Nephron (organoid): ENCODE results near the gene SF3B3.

Experiments used
- H3K27ac Mint-ChIP-seq, 3 experiments: 2 replicates each; pipeline ENCODE4 v1.8.0; 2020; ENCODE audit warnings: mixed read lengths in 3 of 3, mild to moderate bottlenecking in 2 of 3, moderate library complexity in 1 of 3
- H3K27me3 Mint-ChIP-seq: 2 replicates; pipeline ENCODE4 v1.8.0; 2021; ENCODE audit warnings: low read depth, mild to moderate bottlenecking, moderate library complexity, mixed read lengths
- H3K36me3 Mint-ChIP-seq: 2 replicates; pipeline ENCODE4 v1.8.0; 2020; ENCODE audit warnings: low read depth, mixed read lengths
- H3K4me1 Mint-ChIP-seq: 2 replicates; pipeline ENCODE4 v1.8.0; 2020; ENCODE audit warnings: mixed read lengths
- H3K4me3 Mint-ChIP-seq, 3 experiments: 2 replicates each; pipeline ENCODE4 v1.8.0; 2020; ENCODE audit warnings: mild to moderate bottlenecking in 3 of 3, mixed read lengths in 3 of 3, moderate library complexity in 2 of 3
- H3K9me3 Mint-ChIP-seq: 2 replicates; pipeline ENCODE4 v1.8.0; 2020; ENCODE audit warnings: mixed read lengths
- TF ChIP-seq, protein P1 (sequence below), 3 experiments: fragments of 200-600 bp; sonication (generic); IDR thresholded peaks; one replicate each; pipeline ENCODE4 v1.5.0; 2021; ENCODE audit warnings: antibody characterized with exemption in 3 of 3; ENCODE audit not compliant: unreplicated experiment in 3 of 3

SF3B3 gene

GRCh38 chr16:70523743-70524398 is at the start of gene SF3B3:
SF3B3 (plus strand) TSS chr16:70523816; CDS start chr16:70526657, 2,841 bp downstream.
- TF ChIP-seq, protein P1, sequence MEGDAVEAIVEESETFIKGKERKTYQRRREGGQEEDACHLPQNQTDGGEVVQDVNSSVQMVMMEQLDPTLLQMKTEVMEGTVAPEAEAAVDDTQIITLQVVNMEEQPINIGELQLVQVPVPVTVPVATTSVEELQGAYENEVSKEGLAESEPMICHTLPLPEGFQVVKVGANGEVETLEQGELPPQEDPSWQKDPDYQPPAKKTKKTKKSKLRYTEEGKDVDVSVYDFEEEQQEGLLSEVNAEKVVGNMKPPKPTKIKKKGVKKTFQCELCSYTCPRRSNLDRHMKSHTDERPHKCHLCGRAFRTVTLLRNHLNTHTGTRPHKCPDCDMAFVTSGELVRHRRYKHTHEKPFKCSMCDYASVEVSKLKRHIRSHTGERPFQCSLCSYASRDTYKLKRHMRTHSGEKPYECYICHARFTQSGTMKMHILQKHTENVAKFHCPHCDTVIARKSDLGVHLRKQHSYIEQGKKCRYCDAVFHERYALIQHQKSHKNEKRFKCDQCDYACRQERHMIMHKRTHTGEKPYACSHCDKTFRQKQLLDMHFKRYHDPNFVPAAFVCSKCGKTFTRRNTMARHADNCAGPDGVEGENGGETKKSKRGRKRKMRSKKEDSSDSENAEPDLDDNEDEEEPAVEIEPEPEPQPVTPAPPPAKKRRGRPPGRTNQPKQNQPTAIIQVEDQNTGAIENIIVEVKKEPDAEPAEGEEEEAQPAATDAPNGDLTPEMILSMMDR (IDR thresholded peaks at IDR 0.05; ENCODE audit: unreplicated experiment in 3 of 3) = no peak
- H3K27me3 Mint-ChIP-seq = no peaks in the 10 kb centered on the region
- H3K4me3 Mint-ChIP-seq = peak within 1 kb of the TSS; percentile 94 to 99 (median 97)
- peak within 1 kb of the TSS; percentile 98 to 100 (median 100) for H3K27ac Mint-ChIP-seq
- no peaks in the 10 kb centered on the region for H3K9me3 Mint-ChIP-seq
- H3K4me1 Mint-ChIP-seq = peaks cover 52% of the 10 kb centered on the region
- peaks cover 29% of the 10 kb centered on the region for H3K36me3 Mint-ChIP-seq

- Mint-ChIP-seq H3K27me3 (no peaks in the 10 kb centered on the region), H3K36me3 (no peaks in the 10 kb centered on the region), H3K9me3 (no peaks in the 10 kb centered on the region), H3K27ac (no peak overlapping the region), H3K4me3 (no peak overlapping the region), H3K4me1 (no peaks in the 10 kb centered on the region)
- TF ChIP-seq, protein P1 (IDR thresholded peaks at IDR 0.05; ENCODE audit: unreplicated experiment in 3 of 3) = no peak
Measured at GRCh38 chr16:70474320-70475053, 49.1 kb upstream of the SF3B3 start.

DNA sequence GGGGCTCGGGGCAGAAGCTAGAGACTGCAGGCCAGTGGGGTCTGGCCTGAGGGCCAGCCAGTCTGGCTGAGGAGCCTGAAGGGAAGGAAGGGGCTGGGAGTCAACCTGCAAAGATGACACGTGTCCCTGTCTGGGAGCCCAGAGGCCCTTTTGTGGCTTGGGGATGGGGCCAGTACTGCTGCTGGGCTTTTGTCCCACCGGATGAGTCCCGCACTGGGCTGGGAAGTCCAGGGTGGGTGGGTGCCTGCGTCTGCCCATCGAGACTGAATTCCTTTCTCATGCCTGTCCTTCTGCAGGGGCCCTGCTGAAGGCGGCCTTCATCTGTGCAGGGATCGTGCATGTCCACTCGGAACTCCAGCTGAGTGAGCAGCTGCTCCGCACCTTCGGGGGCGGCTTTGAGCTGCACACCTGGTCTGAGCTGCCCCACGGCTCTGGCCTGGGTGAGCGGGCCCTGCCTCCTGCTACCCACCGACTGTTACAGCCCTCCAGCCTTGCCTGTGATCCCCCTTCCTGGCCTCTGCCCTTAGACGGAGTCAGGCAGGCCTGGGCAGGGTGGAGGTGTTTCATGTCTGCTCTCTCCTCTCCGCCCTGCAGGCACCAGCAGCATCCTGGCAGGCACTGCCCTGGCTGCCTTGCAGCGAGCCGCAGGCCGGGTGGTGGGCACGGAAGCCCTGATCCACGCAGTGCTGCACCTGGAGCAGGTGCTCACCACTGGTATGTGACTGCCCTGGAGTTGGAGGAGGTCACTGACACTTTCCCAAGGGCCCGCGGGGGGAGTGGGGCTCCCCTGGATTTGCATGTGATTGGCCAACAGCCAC is 48.4 kb upstream of the SF3B3 start:
- Mint-ChIP-seq H3K4me1 (no peaks in the 10 kb centered on the region), H3K9me3 (no peaks in the 10 kb centered on the region), H3K4me3 (no peak overlapping the region), H3K36me3 (no peaks in the 10 kb centered on the region), H3K27me3 (no peaks in the 10 kb centered on the region), H3K27ac (no peak overlapping the region)
- TF ChIP-seq, protein P1 (IDR thresholded peaks at IDR 0.05; ENCODE audit: unreplicated experiment in 3 of 3) = no peak

DNA sequence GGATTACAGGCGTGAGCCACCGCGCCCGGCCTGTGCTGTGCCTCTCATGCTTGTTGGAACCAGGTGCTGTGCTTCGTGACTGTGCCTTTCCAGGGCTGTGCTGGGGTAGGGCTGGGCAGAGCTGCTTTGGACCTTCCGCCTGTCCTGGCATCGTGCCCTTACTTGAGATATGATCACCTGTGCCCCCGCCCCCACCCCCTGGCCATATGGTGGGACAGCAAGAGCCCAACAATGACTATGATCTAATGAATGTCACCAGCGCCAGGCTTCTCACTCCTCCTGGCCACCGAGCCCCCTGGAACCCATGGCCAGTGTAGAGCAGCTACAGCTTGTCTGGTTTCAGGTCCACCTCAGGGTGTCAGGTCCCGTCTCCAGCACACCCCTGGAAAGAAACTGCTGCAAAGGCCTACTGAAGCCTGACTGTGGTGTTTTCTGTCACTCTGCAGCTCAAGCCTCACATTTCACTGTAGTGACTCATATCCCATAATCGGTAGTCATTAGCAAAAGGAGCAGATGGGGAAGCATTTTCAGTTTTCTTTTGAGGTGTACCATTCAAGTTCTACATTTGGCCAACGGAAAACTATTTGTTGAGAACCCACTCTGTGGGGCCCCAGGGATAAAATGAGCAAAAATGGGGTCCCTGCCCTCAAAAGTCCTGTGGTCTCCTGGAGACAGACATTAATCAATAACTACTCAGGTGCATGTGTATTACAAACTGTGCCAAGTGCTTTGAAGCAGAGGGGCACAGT is 47.2 kb upstream of the SF3B3 start:
- no peaks in the 10 kb centered on the region for H3K36me3 Mint-ChIP-seq
- H3K4me3 Mint-ChIP-seq = no peak overlapping the region
- H3K27me3 Mint-ChIP-seq = no peaks in the 10 kb centered on the region
- no peaks in the 10 kb centered on the region for H3K4me1 Mint-ChIP-seq
- TF ChIP-seq, protein P1 (IDR thresholded peaks at IDR 0.05; ENCODE audit: unreplicated experiment in 3 of 3) = no peak
- H3K27ac Mint-ChIP-seq = peak overlapping the region in 2 of 3 experiments; percentile 67 to 76
- H3K9me3 Mint-ChIP-seq = no peaks in the 10 kb centered on the region

GRCh38 chr16:70478169-70478568 is 45.4 kb upstream of the SF3B3 start:
- Mint-ChIP-seq H3K9me3 (no peaks in the 10 kb centered on the region), H3K27me3 (no peaks in the 10 kb centered on the region), H3K36me3 (peaks cover 6% of the 10 kb centered on the region), H3K4me3 (no peak overlapping the region), H3K27ac (no peak overlapping the region), H3K4me1 (no peaks in the 10 kb centered on the region)
- TF ChIP-seq, protein P1 (IDR thresholded peaks at IDR 0.05; ENCODE audit: unreplicated experiment in 3 of 3) = no peak
